Activated naive CD8-positive, alpha-beta T cell treated with anti-CD3 and anti-CD28 coated beads, Interleukin-2, amount 50 U/mL, for 16 hours (primary cell): Measurements from ENCODE around the gene ADTRP.

ENCODE experiments used
- DNase-seq: peaks from one replicate; pipeline ENCODE4 v3.0.0-alpha.2; 2020; ENCODE audit warnings: low read depth, low spot score

ADTRP gene

GRCh38 chr6:11756292-11756691 is 22.3 kb downstream of the ADTRP start:
- no peak for DNase-seq

GRCh38 chr6:11755725-11756124 is 22.9 kb downstream of the ADTRP start:
- no peak for DNase-seq

GRCh38 chr6:11754625-11755271 is 23.9 kb downstream of the ADTRP start:
- no peak for DNase-seq

- DNase-seq: no peak
Measured at GRCh38 chr6:11753798-11754197, 24.8 kb downstream of the ADTRP start.

GRCh38 chr6:11752360-11752759 is 26.2 kb downstream of the ADTRP start:
- no peak for DNase-seq

GRCh38 chr6:11750682-11751081 is 27.9 kb downstream of the ADTRP start:
- DNase-seq: no peak

GRCh38 chr6:11748591-11749210 is 29.9 kb downstream of the ADTRP start:
- no peak for DNase-seq

- DNase-seq: no peak
Measured at GRCh38 chr6:11747021-11747420, 31.6 kb downstream of the ADTRP start.

GRCh38 chr6:11744753-11745152 is 33.9 kb downstream of the ADTRP start:
- DNase-seq: no peak

GRCh38 chr6:11744101-11744500 is 34.5 kb downstream of the ADTRP start:
- DNase-seq: no peak

- no peak for DNase-seq
Measured at GRCh38 chr6:11740875-11741274, 37.7 kb downstream of the ADTRP start.

GRCh38 chr6:11738661-11739375 is 39.8 kb downstream of the ADTRP start:
- DNase-seq: no peak

GRCh38 chr6:11738234-11738633 is 40.4 kb downstream of the ADTRP start:
- no peak for DNase-seq

- DNase-seq: no peak
Measured at GRCh38 chr6:11736601-11737000, 42.0 kb downstream of the ADTRP start.

GRCh38 chr6:11734861-11735613 is 43.6 kb downstream of the ADTRP start:
- no peak for DNase-seq

GRCh38 chr6:11732036-11732631 is 46.5 kb downstream of the ADTRP start:
- DNase-seq: peak; percentile 64

GRCh38 chr6:11731423-11731822 is 47.2 kb downstream of the ADTRP start:
- DNase-seq: no peak

GRCh38 chr6:11730641-11731040 is 48.0 kb downstream of the ADTRP start:
- DNase-seq: no peak

GRCh38 chr6:11729076-11729475 is 49.5 kb downstream of the ADTRP start:
- DNase-seq: peak; percentile 20

GRCh38 chr6:11727998-11728961 is 50.3 kb downstream of the ADTRP start:
- no peak for DNase-seq
